ENCODE data around the gene LMBRD2.

The LMBRD2 gene

GRCh38 chr5:36059571-36060419 lies 91.9 kb downstream of the LMBRD2 start:
- no peak for TF ChIP-seq CTCF (IDR thresholded peaks at IDR 0.05; ENCODE audit: borderline replicate concordance, insufficient read depth, low read depth, low read length)
- H3K4me3 ChIP-seq (ENCODE audit: low read depth, low read length): no peak overlapping the region

- no peak for TF ChIP-seq CTCF (IDR thresholded peaks at IDR 0.05; ENCODE audit: borderline replicate concordance, insufficient read depth, low read depth, low read length)
- no peak overlapping the region for H3K4me3 ChIP-seq (ENCODE audit: low read depth, low read length)
These were observed 92.9 kb downstream of the LMBRD2 start for GRCh38 chr5:36058776-36059175.

GRCh38 chr5:36057386-36057785 lies 94.3 kb downstream of the LMBRD2 start:
- no peak overlapping the region for H3K4me3 ChIP-seq (ENCODE audit: low read depth, low read length)

GRCh38 chr5:36056422-36056821 lies 95.3 kb downstream of the LMBRD2 start:
- TF ChIP-seq CTCF (IDR thresholded peaks at IDR 0.05; ENCODE audit: borderline replicate concordance, insufficient read depth, low read depth, low read length): no peak
- H3K4me3 ChIP-seq (ENCODE audit: low read depth, low read length): no peak overlapping the region

More at GRCh38 chr5:36057386-36057785, 94.3 kb downstream of the LMBRD2 start:
- no peak for TF ChIP-seq CTCF (IDR thresholded peaks at IDR 0.05; ENCODE audit: borderline replicate concordance, insufficient read depth, low read depth, low read length)

- TF ChIP-seq CTCF (IDR thresholded peaks at IDR 0.05; ENCODE audit: borderline replicate concordance, insufficient read depth, low read depth, low read length): no peak
These were observed 95.7 kb downstream of the LMBRD2 start for GRCh38 chr5:36055984-36056383.

GRCh38 chr5:36054647-36055046 lies 97.0 kb downstream of the LMBRD2 start:
- H3K4me3 ChIP-seq (ENCODE audit: low read depth, low read length): no peak overlapping the region
- TF ChIP-seq CTCF (IDR thresholded peaks at IDR 0.05; ENCODE audit: borderline replicate concordance, insufficient read depth, low read depth, low read length): no peak

More at GRCh38 chr5:36055984-36056383, 95.7 kb downstream of the LMBRD2 start:
- H3K4me3 ChIP-seq (ENCODE audit: low read depth, low read length): no peak overlapping the region

GRCh38 chr5:36052538-36052937 lies 99.1 kb downstream of the LMBRD2 start:
- no peak for TF ChIP-seq CTCF (IDR thresholded peaks at IDR 0.05; ENCODE audit: borderline replicate concordance, insufficient read depth, low read depth, low read length)
- no peak overlapping the region for H3K4me3 ChIP-seq (ENCODE audit: low read depth, low read length)

All from GM12875 (cell line).